MM.1S (cell line): ENCODE results near the gene HEBP2.

Source experiments
- EZH2 ChIP-seq: fragments of 300-600 bp; sonication (generic); optimal IDR thresholded peaks from 2 replicates; pipeline ENCODE3; 2017; ENCODE audit warnings: low read depth, mild to moderate bottlenecking, antibody characterized with exemption, low read length, mixed read lengths
- EZH2phosphoT487 ChIP-seq: fragments of 300-600 bp; sonication (generic); IDR thresholded peaks from 2 replicates; pipeline ENCODE4 v1.6.1; 2018; ENCODE audit warnings: antibody characterized with exemption, low read length
- TF ChIP-seq, protein P1 (sequence below): fragments of 300-600 bp; sonication (generic); IDR thresholded peaks from 2 replicates; pipeline ENCODE4 v1.5.1; 2016; ENCODE audit warnings: antibody characterized with exemption, low read length, mixed read lengths

GRCh38 chr6:138420356-138420755, 16.3 kb downstream of the HEBP2 start:
- TF ChIP-seq, protein P1, sequence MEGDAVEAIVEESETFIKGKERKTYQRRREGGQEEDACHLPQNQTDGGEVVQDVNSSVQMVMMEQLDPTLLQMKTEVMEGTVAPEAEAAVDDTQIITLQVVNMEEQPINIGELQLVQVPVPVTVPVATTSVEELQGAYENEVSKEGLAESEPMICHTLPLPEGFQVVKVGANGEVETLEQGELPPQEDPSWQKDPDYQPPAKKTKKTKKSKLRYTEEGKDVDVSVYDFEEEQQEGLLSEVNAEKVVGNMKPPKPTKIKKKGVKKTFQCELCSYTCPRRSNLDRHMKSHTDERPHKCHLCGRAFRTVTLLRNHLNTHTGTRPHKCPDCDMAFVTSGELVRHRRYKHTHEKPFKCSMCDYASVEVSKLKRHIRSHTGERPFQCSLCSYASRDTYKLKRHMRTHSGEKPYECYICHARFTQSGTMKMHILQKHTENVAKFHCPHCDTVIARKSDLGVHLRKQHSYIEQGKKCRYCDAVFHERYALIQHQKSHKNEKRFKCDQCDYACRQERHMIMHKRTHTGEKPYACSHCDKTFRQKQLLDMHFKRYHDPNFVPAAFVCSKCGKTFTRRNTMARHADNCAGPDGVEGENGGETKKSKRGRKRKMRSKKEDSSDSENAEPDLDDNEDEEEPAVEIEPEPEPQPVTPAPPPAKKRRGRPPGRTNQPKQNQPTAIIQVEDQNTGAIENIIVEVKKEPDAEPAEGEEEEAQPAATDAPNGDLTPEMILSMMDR, result no peak
- TF ChIP-seq EZH2, result no peak
- TF ChIP-seq EZH2phosphoT487, result no peak
